ENCODE results near the gene GUCY1A2.

DNA sequence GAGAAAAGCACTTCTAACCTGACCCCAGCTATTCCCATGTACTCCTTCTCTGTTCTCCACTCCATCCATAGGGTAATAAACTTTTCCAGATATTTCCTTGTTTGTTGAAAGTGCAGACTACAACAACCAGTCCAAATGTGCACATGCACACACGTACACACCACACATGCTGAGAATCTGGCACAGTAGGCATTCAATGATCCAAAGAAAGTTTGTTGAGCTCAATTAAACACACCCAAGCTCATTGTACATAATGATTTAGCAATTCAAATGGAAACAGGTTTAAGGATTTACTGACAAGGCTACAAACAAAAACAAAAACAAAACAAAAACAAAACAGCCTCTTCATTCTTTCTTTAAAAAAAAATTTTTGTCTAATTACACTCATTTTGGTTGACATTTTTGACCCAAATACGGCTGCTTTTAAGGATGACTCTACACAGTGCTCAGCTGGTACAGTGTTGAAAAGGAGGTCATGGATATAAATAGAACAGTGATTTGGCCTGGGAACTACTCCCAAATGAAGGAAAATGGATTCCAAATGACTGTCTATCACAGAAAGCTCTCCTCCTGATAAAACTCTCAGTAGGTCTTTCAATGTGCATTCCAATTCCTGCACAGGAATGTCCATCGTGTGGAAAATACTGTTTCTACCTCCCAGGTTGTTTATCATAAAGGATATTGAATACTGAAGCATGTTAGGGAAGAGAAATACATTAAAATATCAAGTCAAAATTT is 232.2 kb downstream of the GUCY1A2 start:
- no peak for TF ChIP-seq EP300 (IDR thresholded peaks at IDR 0.05; ENCODE audit: borderline replicate concordance)
- no peak for TF ChIP-seq TCF12 (IDR thresholded peaks at IDR 0.05; ENCODE audit: low read depth)
- TF ChIP-seq FOXM1 (IDR thresholded peaks at IDR 0.05; ENCODE audit: borderline replicate concordance, low read depth): no peak
- no peak for TF ChIP-seq TAF1 (IDR thresholded peaks at IDR 0.05; ENCODE audit: low read depth)

Data from Ishikawa (cell line).